ENCODE results near the gene SIM2.

Gene SIM2

DNA sequence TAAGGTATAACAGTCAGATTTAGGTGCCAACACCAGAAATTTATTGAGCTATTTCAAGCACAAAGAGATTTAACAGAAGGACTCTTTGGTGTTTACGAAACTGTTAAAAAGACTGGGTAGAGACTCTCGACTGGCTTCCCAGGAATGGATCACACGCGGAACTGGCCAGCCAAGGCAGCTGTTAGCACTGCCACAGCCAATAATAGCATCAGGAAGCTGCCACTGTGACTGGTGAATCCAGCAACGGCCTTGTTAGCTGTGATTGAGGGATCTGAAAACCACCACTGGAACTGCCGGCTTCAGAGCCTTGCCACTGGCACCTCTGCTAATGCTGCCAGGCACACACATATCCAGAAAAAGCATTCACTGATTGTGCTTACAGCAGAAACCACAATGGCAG is 10.6 kb upstream of the SIM2 start:
- no peak for FAIRE-seq

DNA sequence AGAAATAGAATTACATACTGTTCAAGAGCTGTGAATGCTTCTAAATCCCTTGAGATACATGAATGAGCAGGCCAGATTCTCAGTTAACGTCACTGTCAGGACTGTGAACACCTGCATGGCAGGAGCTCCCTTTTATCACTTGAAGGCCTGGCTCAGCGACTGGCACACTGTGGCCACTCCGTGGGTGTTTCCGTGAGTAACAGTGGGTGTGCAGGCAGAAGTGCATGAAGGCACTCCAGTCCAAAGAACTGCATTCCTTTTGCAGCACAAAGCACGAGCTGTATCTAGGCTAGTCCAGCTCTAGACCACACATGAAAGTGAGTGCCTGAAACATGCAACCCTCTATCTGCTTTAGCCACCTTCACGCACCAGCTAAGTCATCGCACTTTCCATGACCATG is 9.6 kb upstream of the SIM2 start:
- FAIRE-seq, result no peak

DNA sequence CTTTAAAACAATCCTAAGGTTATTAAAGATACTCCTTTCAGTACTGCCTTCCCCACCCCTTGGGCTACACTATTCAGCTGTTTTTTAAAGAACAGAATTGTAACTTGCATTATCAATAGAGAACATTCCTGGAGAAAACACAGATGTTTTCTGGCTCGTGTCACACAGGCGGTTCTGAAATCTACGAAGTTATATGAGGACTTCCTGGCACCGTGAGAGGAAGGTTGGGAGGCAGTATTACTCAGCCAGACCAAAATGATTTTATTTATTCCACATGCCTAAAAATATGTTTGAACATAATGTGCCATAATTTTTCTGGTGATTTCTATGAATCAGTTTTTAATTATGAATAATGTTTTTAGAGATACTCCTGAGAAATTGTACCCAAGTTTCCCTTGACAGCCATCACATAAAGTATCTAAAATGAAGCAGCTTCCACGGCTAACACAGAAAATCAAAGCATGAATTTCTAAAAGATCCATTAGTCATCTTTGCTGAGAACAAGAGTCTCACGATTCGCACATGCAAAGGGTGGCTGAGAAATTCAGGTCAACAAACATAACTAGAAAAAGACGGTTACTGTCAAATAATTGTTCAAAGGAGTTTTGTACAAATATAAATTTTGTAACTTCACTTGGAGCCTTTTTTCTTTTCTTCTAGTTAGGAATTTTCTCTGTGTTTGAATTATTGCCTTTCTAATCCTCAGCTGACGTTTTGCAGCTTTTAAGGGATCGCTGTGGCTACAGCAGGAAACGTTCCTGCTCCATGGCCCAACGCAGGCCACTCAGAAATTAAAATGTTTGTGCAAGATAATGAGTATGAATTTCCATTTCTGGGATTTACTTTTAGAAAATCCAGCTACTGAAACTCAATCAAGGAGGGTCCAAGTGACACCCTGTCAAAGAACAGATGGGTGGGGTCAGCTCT is 8.0 kb upstream of the SIM2 start:
- FAIRE-seq, result no peak

DNA sequence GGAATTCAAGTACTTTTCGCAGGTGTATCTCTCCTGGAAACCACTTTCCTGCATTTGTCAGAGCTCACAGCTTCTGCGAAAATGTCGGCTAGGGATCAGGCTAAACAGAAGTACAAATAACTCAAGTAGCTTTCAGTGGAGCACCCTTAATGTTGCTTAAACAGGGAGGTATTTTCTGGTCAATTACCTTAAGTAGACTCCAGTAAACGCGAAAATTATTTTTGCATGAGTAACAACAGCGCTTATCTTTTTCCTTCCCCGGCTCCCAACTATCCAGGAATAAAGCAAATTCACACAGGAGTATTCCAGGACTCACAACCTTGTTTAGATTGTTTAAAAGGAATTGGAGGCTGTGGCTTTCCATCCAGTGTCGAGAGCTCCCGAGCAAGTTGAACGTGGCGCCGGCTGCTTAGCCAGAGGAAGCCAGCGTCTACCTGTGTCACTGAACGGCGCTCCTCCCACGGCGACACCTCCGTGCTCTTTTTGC is 7.3 kb upstream of the SIM2 start:
- no peak for FAIRE-seq

DNA sequence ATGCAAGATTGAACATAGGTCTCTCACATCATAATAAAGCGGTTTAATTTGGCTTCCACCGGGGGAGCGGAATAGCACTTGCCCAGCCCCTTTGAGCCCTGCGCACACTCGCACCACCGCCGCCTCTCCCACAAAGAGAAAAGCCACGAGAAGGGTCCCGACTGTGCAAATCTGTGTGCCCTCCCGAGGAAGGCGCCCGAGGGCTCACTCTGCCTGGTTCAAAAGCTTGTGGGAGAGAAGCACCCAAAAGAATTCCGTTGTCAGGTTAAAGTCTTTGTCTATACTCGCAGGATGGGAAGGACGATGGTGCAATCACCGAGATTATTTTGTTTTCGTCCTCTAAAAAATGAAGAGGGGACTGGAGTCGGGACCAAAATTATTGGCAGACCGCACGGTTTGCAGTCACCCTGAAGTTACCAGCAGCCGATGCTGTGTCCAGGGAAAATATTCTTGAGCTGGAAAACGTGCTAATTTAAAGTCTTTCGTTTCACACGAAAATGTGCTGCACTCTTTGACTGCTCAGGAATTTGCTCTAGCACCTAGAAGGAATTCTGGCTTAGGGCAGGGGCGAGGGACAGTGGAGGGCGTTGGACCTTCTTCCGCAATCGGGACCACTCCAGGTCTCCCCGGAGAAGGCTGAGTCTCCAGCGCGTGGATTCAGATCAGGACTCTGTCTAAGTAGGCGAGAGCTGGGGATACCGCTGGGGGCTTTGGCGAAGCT is 6.6 kb upstream of the SIM2 start:
- no peak for FAIRE-seq

DNA sequence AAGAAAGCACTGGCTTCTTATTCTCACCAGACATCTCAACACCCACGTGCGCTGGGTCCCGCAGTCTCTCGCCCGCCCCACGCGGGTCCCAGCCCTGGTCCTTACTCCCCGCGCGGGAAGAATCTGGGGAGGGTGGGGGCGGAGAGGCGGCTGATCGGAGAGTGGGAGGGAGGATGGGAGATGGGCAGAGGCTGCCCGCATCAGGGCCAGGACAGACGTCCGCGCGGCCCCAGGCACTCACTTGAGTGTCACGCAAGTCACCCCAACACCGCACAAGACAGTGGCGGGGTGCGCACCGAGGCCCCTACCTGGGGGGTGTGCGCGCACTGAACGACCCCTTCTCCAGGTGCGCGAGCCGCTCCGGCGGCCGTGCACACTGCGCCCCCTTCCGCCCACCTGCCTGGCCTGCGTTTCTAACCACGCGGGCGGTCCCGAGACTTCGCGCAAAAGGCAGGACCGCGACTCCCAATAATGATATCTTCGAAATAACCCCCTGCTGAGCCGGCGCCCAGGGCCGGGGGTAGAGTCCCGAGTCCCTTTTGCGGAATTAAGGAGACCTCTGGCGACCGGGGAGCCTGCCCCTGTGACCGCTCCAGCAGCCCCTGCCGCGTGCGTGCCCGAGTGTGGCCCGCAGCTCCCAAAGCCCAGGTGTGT is 6.0 kb upstream of the SIM2 start:
- FAIRE-seq, result no peak

DNA sequence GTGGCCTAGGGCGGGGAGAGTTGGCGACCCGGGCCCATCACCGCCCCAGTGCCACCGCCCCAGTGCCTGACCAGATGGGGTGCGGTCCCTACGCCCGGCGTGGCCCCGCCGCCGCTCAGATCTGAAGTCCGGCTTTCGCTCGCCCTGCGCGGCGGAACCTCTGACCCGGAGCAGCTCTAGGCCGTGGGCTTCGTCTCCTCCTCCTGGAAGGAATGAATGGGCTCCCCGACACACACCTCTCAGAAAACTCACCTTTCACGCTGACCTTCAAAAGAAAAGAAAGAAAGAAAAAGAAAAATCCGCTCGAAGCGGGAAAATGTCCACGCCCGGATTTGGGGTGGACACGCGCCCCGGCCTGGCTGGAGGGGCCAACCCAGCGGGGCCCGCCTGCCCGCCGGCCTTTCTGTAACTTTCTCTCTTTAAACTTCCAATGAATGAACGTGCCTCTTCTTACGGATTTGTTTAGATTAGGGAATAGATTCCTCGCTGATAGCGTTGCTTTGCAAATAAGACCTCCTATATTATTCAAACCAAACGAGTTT is 5.4 kb upstream of the SIM2 start:
- FAIRE-seq, result no peak

DNA sequence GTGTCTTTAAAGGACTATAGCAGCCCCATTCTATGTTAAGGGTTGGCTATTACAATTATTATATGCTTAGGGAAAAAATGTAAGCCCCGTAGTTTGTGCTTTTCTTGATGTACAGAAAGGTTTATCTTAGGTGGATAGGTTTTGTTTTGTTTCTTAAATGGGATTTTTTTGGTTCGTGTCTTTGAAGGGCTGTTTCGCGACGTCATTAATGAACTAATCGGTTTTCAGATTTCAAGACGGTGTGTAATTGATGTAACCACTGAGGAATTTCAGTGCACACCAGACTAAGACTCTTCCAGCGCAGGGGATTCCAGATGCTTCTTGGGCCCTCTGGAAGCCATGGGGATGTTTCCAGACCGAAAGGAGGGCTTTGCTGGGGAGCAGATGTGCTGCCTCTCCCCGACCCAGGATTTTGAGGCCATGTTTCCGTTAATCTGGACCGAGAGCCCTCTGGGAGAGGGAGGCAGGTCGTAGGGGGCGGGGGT is 4.8 kb upstream of the SIM2 start:
- no peak for FAIRE-seq

DNA sequence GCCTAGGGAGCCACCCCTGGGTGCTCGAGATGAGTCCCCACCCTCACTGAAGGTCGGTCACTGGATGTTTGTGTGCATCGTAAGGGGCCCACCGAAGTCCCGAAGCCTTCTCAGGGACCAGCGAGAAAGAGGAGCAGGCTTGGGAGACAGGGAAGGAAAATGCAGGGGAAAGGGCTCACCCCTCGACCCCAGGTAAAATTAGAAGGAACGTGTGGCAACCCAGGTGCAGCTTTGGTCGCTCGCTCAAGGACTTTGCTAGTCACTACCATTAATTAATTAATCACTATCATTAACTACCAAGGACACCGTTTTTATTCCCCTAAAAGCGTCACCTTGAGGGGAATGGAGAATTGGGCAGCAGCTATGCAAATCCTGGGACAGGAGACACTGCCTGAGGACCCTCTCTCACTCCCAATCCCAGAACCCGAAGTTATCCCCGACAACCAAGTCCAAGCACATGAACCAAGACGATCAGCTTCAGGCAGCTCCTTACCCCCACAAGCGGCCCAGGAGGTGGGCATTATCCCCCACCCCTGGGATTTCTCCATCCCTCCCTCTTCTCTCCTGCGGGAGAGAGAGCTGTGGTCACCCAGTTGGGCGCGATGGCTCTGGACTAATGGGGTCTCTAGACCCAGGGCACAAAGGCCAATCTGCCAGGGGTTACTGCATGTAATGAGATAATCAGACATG is 4.2 kb upstream of the SIM2 start:
- no peak for FAIRE-seq

DNA sequence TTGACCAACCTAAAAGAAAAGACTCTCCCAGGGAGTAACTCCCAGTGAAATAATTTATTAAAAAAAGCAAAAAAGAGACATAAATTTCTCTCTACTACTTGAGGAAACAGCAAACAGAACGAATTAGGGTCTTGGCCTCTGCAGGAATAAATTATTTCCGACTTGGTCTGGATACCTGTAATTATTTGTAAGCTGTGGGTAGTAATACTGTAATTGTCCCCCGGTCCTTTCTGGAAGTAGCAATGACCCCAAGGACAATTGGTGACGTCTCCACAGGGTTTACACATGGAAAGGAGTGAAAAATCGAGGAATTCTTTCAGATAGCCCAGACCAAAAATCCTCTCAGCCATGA is 3.7 kb upstream of the SIM2 start:
- no peak for FAIRE-seq

DNA sequence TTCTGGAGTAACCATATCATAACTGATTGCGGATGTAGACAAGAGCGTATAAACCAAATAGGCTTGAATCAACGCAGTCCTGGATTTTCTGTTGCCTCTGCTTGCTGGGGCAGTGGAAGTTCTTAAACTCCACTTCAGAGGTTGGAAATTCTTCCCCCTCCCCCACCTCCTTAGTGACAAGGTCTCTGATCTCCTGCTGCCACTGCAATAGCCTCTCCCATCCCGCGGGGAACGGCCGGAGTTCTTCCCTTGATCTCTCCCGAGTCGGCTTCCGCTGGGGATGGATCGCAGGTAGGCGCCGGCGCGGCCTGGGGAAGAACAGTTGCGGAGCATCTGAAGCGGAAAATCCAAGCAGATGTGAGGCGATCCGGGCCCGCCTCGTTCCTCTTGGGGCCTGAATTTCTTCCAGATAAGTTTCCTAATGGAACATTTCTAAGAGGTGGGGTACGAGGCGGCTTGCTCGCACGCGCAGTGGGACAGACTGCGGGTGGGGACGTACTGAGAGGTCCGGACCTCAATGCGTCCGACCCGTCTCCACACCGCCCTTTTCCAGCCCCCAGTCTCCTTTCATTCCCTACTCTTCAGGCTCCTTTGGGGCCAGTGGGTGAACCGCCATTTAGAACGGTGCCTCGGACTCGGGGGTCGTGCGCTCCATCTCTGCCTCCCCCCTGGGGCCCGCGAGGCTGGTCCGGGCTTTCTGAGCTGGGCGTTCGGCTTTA is 3.1 kb upstream of the SIM2 start:
- no peak for FAIRE-seq

DNA sequence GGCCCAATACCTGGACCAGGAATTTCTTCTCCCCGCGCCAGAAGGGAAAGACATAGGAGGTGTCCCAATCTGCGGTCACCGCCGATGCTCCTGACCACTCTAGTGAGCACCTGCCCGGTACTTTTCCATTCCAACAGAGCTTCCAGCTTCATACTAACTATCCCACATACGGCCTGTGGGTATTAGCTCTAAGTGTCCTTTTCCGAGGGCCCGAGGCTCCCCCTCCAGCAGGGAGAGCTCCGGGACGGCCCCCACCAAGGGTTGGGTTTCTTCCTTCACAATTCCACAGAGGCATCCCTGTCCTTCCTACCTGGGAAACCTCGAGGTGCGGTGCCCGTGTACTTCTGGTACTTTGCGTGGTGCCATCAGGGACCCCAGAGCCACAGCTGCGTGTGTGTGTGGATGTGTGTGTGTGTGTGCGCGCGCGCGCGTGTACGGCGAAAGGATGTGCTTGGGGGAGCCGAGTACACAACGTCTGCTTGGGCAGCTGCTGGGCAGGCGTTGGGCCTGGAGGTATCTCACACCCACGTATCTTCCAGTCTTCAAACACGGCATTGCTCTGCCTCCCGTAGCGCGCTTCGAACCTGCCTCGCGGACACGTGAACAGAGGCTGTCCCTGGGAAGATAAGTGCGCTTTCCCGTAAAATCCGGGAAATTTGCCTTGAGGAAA is 2.4 kb upstream of the SIM2 start:
- no peak for FAIRE-seq

DNA sequence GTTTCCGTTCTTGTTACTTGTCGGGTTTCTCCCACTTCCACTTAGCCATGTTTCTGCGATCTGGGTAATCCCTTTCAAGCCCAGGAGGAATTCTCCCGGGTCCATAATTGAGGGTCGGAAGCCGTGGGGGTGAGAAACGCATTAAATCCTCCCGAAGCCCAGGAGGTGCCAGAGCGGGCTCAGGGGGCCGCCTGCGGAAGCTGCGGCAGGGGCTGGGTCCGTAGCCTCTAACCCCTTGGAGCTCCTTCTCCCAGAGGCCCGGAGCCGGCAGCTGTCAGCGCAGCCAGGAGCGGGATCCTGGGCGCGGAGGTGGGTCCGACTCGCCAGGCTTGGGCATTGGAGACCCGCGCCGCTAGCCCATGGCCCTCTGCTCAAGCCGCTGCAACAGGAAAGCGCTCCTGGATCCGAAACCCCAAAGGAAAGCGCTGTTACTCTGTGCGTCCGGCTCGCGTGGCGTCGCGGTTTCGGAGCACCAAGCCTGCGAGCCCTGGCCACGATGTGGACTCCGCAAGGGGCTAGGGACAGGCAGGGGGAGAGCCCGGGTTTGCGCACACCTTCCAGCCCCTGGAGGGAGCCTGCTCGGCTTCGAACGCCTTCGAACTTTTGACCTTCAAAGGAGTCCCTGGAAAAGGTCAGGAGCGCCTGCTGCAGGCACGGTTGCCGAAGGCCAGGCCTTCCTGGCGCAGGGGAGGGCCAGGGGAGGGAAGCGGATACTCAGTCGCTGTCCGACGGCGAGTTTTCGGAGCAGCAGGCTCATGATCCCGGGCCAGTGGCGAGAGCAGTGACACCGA is 1.7 kb upstream of the SIM2 start:
- no peak for FAIRE-seq

DNA sequence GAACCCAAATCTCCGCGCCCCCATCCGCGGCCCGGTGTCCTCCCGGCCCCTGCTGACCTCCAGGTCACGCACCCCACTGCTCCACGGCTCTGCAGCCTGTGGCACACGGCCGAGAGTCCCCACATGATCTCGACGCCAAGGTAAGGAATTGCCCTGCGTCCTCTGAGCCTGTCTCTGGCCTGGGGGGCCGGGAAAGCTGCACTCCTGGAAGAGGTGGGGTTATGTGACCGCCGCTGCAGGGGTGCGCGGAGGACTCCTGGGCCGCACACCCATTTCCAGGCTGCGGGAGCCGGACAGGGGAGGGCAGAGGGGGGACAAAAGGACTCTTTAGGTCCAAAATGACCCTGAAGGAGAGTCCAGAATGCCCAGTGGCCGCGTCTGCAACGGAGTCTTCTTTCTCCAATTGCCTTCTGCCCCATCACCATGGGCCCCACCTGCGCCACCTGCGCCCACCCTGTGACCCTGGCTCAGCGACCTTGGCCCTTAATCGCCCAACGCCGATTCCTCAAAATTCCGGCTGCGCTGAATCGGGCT is 997 bp upstream of the SIM2 start:
- FAIRE-seq, result no peak

DNA sequence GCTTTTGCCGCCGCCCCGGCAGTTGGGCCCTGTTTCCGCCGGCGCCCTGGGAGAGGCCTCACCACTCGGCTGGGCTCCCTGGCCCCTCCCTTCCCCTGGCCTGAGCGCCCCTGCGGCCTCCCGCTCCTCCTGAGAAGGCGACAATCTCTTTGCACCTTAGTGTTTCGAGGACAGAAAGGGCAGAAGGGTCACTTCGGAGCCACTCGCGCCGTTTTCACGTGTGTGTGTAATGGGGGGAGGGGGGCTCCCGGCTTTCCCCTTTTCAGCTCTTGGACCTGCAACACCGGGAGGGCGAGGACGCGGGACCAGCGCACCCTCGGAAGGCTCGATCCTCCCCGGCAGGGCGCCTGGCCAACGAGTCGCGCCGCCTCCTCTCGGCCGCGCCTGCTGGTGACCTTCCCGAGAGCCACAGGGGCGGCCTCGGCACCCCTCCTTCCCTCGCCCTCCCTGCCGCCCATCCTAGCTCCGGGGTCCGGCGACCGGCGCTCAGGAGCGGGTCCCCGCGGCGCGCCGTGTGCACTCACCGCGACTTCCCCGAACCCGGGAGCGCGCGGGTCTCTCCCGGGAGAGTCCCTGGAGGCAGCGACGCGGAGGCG is 432 bp upstream of the SIM2 start:
- FAIRE-seq, result no peak

DNA sequence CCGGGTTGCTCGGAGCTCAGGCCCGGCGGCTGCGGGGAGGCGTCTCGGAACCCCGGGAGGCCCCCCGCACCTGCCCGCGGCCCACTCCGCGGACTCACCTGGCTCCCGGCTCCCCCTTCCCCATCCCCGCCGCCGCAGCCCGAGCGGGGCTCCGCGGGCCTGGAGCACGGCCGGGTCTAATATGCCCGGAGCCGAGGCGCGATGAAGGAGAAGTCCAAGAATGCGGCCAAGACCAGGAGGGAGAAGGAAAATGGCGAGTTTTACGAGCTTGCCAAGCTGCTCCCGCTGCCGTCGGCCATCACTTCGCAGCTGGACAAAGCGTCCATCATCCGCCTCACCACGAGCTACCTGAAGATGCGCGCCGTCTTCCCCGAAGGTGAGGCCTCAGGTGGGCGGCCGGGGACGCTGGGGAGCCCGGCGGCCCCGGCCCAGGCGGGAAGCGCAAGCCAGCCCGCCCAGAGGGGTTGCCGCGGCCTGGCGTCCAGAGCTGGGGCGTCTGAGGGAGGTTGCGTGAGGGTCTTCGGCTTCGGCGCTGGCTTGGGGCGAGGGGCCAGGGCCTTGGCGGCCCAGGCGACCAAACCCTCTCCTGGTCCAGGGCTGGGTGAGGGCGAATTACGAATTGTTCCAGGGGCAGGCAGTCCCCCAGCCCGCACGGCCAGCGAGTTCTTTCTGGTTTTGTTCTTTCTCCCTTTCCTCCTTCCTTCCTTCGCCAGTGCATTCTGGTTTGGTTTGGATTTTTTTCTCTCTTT is 805 bp downstream of the SIM2 start:
- FAIRE-seq, result no peak

DNA sequence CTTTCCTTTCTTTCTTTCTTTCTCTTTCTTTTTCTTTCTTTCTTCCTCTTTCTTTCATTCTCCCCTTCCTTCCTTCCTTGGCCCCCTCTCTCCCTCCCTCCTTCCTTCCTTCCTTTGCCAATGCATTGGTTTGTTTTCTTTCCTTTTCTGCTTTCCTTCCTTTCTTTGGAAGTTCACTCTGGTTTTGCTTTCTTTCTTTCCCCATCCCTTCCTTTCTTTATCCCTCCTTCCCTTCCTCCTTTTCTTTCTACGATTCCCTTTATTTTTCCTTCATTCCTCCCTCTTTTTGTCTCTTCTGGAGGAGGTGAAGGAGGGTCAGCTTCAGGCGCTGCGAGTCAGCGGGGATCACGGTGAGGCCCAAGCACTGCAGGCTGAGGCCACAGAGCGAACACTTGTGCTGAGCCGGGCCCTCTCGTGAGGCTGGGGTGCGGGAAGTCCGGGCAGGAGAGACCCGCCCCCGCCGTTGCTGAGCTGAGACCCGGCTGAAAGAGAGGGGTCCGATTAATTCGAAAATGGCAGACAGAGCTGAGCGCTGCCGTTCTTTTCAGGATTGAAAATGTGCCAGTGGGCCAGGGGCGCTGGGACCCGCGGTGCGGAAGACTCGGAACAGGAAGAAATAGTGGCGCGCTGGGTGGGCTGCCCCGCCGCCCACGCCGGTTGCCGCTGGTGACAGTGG is 1.5 kb downstream of the SIM2 start:
- no peak for FAIRE-seq

DNA sequence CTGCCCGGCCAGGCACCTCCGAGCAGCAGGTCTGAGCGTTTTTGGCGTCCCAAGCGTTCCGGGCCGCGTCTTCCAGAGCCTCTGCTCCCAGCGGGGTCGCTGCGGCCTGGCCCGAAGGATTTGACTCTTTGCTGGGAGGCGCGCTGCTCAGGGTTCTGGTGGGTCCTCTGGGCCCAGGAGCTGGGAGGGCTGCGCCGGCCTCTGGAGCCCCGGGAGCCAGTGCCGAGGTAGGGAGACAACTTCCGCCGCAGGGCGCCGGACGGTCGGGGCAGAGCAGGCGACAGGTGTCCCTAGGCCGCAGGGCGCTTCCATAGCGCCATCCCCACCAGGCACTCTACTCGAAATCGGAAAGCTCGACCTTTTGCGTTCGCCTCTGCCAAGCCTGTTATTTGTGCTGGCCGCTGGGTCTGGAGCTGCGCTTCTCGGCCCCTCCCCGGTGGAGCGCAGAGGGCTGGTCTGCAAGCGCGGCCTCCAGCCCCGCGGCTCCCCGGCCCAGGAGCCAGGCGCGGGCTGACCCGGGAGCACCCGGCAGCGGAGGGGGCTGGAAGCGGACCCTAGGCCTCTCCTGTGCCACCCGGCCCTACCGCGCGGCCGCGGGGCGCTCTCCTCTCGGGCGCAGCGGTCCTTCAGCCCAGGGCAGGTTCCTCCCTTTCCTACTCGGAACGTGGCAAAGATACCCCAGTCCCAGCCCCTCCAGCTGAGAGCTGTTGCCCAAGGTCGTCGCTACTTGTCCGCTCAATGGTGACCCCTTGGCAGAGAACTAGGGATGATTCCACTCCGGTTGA is 2.2 kb downstream of the SIM2 start:
- no peak for FAIRE-seq
